ENCODE results near the gene TCFL5. TPM values are rescaled to one million over a fixed set of nuclear protein-coding genes. Genes with fewer than 3 reads are reported as not detected.
A peak's percentile ranks its signal among the peaks of the same experiment; 100 is the strongest.

The TCFL5 gene
- total RNA-seq, 1 experiment from 2014 or later: 15.1 TPM

GRCh38 chr20:62843656-62844055, 18.0 kb downstream of the TCFL5 start:
- Mint-ChIP-seq H3K36me3 (ENCODE audit: insufficient read depth, unreplicated experiment) (peaks cover 22% of the 10 kb centered on the region), H3K4me3 (ENCODE audit: unreplicated experiment) (no peak overlapping the region), H3K4me1 (ENCODE audit: low read depth, unreplicated experiment) (no peaks in the 10 kb centered on the region), H3K27me3 (ENCODE audit: insufficient read depth, unreplicated experiment) (no peaks in the 10 kb centered on the region), H3K27ac (ENCODE audit: unreplicated experiment) (no peak overlapping the region), H3K9me3 (ENCODE audit: unreplicated experiment) (no peaks in the 10 kb centered on the region)
- Histone ChIP-seq H3K9me3 (no peaks in the 10 kb centered on the region), H3K36me3 (ENCODE audit: control insufficient read depth, insufficient read depth, low read length) (no peaks in the 10 kb centered on the region; the same call in 1 of the 2 replicates), H3K4me3 (ENCODE audit: low read depth, low read length) (no peak overlapping the region), H3K27me3 (replicated peaks; ENCODE audit: control insufficient read depth, insufficient read depth, low read length) (no peaks in the 10 kb centered on the region), H3K4me1 (no peaks in the 10 kb centered on the region)
- ChIA-PET CTCF (interaction anchor here (1.9 kb wide), 1 partner anchor 21 kb away, joined by 5 read pairs; no protein-coding TSS in a partner anchor), POLR2A (no interaction called here)
- TF ChIP-seq, protein P1, sequence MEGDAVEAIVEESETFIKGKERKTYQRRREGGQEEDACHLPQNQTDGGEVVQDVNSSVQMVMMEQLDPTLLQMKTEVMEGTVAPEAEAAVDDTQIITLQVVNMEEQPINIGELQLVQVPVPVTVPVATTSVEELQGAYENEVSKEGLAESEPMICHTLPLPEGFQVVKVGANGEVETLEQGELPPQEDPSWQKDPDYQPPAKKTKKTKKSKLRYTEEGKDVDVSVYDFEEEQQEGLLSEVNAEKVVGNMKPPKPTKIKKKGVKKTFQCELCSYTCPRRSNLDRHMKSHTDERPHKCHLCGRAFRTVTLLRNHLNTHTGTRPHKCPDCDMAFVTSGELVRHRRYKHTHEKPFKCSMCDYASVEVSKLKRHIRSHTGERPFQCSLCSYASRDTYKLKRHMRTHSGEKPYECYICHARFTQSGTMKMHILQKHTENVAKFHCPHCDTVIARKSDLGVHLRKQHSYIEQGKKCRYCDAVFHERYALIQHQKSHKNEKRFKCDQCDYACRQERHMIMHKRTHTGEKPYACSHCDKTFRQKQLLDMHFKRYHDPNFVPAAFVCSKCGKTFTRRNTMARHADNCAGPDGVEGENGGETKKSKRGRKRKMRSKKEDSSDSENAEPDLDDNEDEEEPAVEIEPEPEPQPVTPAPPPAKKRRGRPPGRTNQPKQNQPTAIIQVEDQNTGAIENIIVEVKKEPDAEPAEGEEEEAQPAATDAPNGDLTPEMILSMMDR (IDR thresholded peaks at IDR 0.05; ENCODE audit: insufficient read depth in 1 of 2, low read depth in 1 of 2, low read length in 1 of 2, severe bottlenecking in 1 of 2, unreplicated experiment in 1 of 2): no peak
- intact Hi-C loops (cut with micrococcal nuclease; ENCODE audit: unreplicated experiment): no loop called here
- DNase-seq: no peak
- BruUV-seq (replicated peaks): TSS peak; percentile 36

DNA sequence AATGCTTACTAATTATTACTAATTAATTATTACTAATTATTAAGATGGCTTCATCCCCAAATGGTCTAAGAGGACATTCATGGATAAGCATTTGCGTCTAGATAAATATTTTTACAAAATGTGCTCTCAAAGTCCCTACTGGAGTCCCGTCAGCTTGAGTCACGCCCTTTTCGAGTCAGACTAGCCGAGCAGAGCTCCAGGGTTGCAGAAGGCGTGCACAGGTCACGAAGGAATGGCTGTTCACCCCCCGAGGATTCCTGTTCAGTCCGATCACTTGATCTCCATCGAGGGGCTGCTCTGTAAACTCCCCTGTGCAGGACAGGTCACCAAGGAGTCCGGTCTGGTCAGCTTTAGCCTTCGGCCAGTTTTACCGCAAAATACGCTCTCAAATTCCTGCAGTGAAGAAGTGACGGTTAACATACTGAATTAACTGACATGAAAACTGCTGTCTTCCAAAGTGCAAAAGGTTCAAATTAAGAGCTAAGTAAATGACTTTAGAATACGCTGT, 19.9 kb downstream of the TCFL5 start:
- H3K36me3 Mint-ChIP-seq (ENCODE audit: insufficient read depth, unreplicated experiment): peaks cover 16% of the 10 kb centered on the region
- H3K4me3 ChIP-seq (ENCODE audit: low read depth, low read length): no peak overlapping the region
- intact Hi-C loops (cut with micrococcal nuclease; ENCODE audit: unreplicated experiment): no loop called here
- H3K4me1 ChIP-seq: no peaks in the 10 kb centered on the region
- no peaks in the 10 kb centered on the region for H3K9me3 Mint-ChIP-seq (ENCODE audit: unreplicated experiment)
- H3K9me3 ChIP-seq: no peaks in the 10 kb centered on the region
- H3K36me3 ChIP-seq (ENCODE audit: control insufficient read depth, insufficient read depth, low read length): no peaks in the 10 kb centered on the region; the same call in 1 of the 2 replicates
- no peaks in the 10 kb centered on the region for H3K4me1 Mint-ChIP-seq (ENCODE audit: low read depth, unreplicated experiment)
- H3K27ac Mint-ChIP-seq (ENCODE audit: unreplicated experiment): no peak overlapping the region
- H3K27me3 ChIP-seq (replicated peaks; ENCODE audit: control insufficient read depth, insufficient read depth, low read length): no peaks in the 10 kb centered on the region
- ChIA-PET CTCF (interaction anchor here (0.7 to 0.9 kb wide), 2 partner anchors 20 to 1415 kb away, joined by 3 read pairs; partner anchors contain the start of gene TCFL5), POLR2A (no interaction called here)
- no TSS peak for BruUV-seq (replicated peaks)
- no peak overlapping the region for H3K4me3 Mint-ChIP-seq (ENCODE audit: unreplicated experiment)
- H3K27me3 Mint-ChIP-seq (ENCODE audit: insufficient read depth, unreplicated experiment): no peaks in the 10 kb centered on the region
- no peak for DNase-seq
- TF ChIP-seq, protein P1 (IDR thresholded peaks at IDR 0.05; ENCODE audit: insufficient read depth in 1 of 2, low read depth in 1 of 2, low read length in 1 of 2, severe bottlenecking in 1 of 2, unreplicated experiment in 1 of 2): no peak

GRCh38 chr20:62840244-62841197, 21.1 kb downstream of the TCFL5 start:
- ChIA-PET POLR2A (no interaction called here), CTCF (interaction anchor here (0.8 kb wide), 1 partner anchor 8 kb away, joined by 3 read pairs; no protein-coding TSS in a partner anchor)
- no peak overlapping the region for H3K4me3 ChIP-seq (ENCODE audit: low read depth, low read length)
- H3K27ac Mint-ChIP-seq (ENCODE audit: unreplicated experiment): no peak overlapping the region
- no peaks in the 10 kb centered on the region; the same call in 1 of the 2 replicates for H3K36me3 ChIP-seq (ENCODE audit: control insufficient read depth, insufficient read depth, low read length)
- H3K27me3 ChIP-seq (replicated peaks; ENCODE audit: control insufficient read depth, insufficient read depth, low read length): no peaks in the 10 kb centered on the region
- TF ChIP-seq, protein P1 (IDR thresholded peaks at IDR 0.05; ENCODE audit: insufficient read depth in 1 of 2, low read depth in 1 of 2, low read length in 1 of 2, severe bottlenecking in 1 of 2, unreplicated experiment in 1 of 2): no peak
- no peaks in the 10 kb centered on the region for H3K4me1 ChIP-seq
- H3K4me1 Mint-ChIP-seq (ENCODE audit: low read depth, unreplicated experiment): no peaks in the 10 kb centered on the region
- H3K27me3 Mint-ChIP-seq (ENCODE audit: insufficient read depth, unreplicated experiment): no peaks in the 10 kb centered on the region
- DNase-seq: peak in 1 of 2 experiments; percentile 40
- H3K9me3 Mint-ChIP-seq (ENCODE audit: unreplicated experiment): no peaks in the 10 kb centered on the region
- H3K4me3 Mint-ChIP-seq (ENCODE audit: unreplicated experiment): no peak overlapping the region
- peaks cover 3% of the 10 kb centered on the region for H3K36me3 Mint-ChIP-seq (ENCODE audit: insufficient read depth, unreplicated experiment)
- BruUV-seq (replicated peaks): no TSS peak
- intact Hi-C loops (cut with micrococcal nuclease; ENCODE audit: unreplicated experiment): no loop called here
- no peaks in the 10 kb centered on the region for H3K9me3 ChIP-seq

Measured in Caco-2 (cell line).